Trophoblast cell (in vitro differentiated cells and primary cell): ENCODE data around the gene ASCC3.

Source experiments
- DNase-seq, 2 donors: peaks; one replicate each; pipeline ENCODE4 v3.0.0-alpha.2; 2016
- H2AFZ ChIP-seq: 2 replicates; pipeline ENCODE4 v1.6.1; 2013; ENCODE audit warnings: low read length, moderate library complexity, mild to moderate bottlenecking; ENCODE audit not compliant: insufficient read depth, poor library complexity
- H2AK5ac ChIP-seq: 2 replicates; pipeline ENCODE4 v1.6.1; 2013; ENCODE audit warnings: mild to moderate bottlenecking, low read length
- H2BK120ac ChIP-seq: 2 replicates; pipeline ENCODE4 v1.6.1; 2013; ENCODE audit warnings: low read length, mild to moderate bottlenecking, moderate library complexity; ENCODE audit not compliant: insufficient read depth, poor library complexity
- H2BK12ac ChIP-seq: 2 replicates; pipeline ENCODE4 v1.6.1; 2013; ENCODE audit warnings: mild to moderate bottlenecking, low read length, moderate library complexity
- H2BK5ac ChIP-seq: 2 replicates; pipeline ENCODE4 v1.6.1; 2013; ENCODE audit warnings: low read length, low read depth, moderate library complexity, mild to moderate bottlenecking; ENCODE audit not compliant: poor library complexity
- H3K14ac ChIP-seq: 2 replicates; pipeline ENCODE4 v1.6.1; 2013; ENCODE audit warnings: mild to moderate bottlenecking, low read length
- H3K18ac ChIP-seq: 2 replicates; pipeline ENCODE4 v1.6.1; 2013; ENCODE audit warnings: mild to moderate bottlenecking, low read length
- H3K23ac ChIP-seq: 2 replicates; pipeline ENCODE4 v1.6.1; 2013; ENCODE audit warnings: low read length
- H3K27ac ChIP-seq: 2 replicates; pipeline ENCODE4 v1.5.1; 2013; ENCODE audit warnings: low read depth, mild to moderate bottlenecking, inconsistent platforms, low read length, moderate library complexity
- H3K27me3 ChIP-seq: 2 replicates; pipeline ENCODE4 v1.6.1; 2013; ENCODE audit warnings: inconsistent platforms, mild to moderate bottlenecking, low read length, moderate library complexity; ENCODE audit not compliant: insufficient read depth
- H3K36me3 ChIP-seq, 2 experiments: 1 replicate in 1 of 2; 2 replicates in 1 of 2; pipeline ENCODE4 v1.6.1; 2013; ENCODE audit warnings: low read length in 2 of 2, mild to moderate bottlenecking in 2 of 2, moderate library complexity in 1 of 2; ENCODE audit not compliant: insufficient read depth in 2 of 2, control insufficient read depth in 1 of 2
- H3K4ac ChIP-seq: 2 replicates; pipeline ENCODE4 v1.6.1; 2013; ENCODE audit warnings: low read depth, mild to moderate bottlenecking, low read length, moderate library complexity
- H3K4me1 ChIP-seq, 2 experiments: 1 replicate in 1 of 2; 2 replicates in 1 of 2; pipeline ENCODE4 v1.6.1; 2013; ENCODE audit warnings: low read length in 2 of 2, mild to moderate bottlenecking in 2 of 2, moderate library complexity in 1 of 2; ENCODE audit not compliant: insufficient read depth in 2 of 2, control insufficient read depth in 1 of 2
- H3K4me2 ChIP-seq: 2 replicates; pipeline ENCODE4 v1.6.1; 2013; ENCODE audit warnings: inconsistent platforms, mild to moderate bottlenecking, low read length, moderate library complexity
- H3K4me3 ChIP-seq: 2 replicates; pipeline ENCODE4 v1.5.1; 2013; ENCODE audit warnings: mild to moderate bottlenecking, low read depth, low read length, inconsistent platforms
- H3K79me1 ChIP-seq: one replicate; pipeline ENCODE4 v1.6.1; 2013; ENCODE audit warnings: low read length
- H3K79me2 ChIP-seq: 2 replicates; pipeline ENCODE4 v1.6.1; 2013; ENCODE audit warnings: low read length, mild to moderate bottlenecking; ENCODE audit not compliant: control insufficient read depth, insufficient read depth, poor library complexity
- H3K9ac ChIP-seq: 2 replicates; pipeline ENCODE4 v1.6.1; 2013; ENCODE audit warnings: mild to moderate bottlenecking, low read length
- H3K9me3 ChIP-seq: 2 replicates; pipeline ENCODE4 v1.6.1; 2013; ENCODE audit warnings: low read depth, mild to moderate bottlenecking, control low read depth, inconsistent platforms, low read length; ENCODE audit not compliant: insufficient read depth
- H4K12ac ChIP-seq: 2 replicates; pipeline ENCODE4 v1.6.1; 2013; ENCODE audit warnings: low read depth, mild to moderate bottlenecking, low read length, moderate library complexity
- H4K8ac ChIP-seq: 2 replicates; pipeline ENCODE4 v1.6.1; 2013; ENCODE audit warnings: low read depth, mild to moderate bottlenecking, low read length, moderate library complexity
- H4K91ac ChIP-seq: one replicate; pipeline ENCODE4 v1.6.1; 2013; ENCODE audit warnings: low read depth, mild to moderate bottlenecking, low read length, moderate library complexity
- WGBS: extraction: QIAGEN DNeasy Blood & Tissue Kit; methylation state at CpG from one replicate; pipeline ENCODE4 v1.1.7; 2013; ENCODE audit warnings: missing lambda C conversion rate; ENCODE audit not compliant: insufficient read length, insufficient coverage; ENCODE audit errors: extremely low coverage; 5-methylcytosine and 5-hydroxymethylcytosine counted together

Gene ASCC3

DNA sequence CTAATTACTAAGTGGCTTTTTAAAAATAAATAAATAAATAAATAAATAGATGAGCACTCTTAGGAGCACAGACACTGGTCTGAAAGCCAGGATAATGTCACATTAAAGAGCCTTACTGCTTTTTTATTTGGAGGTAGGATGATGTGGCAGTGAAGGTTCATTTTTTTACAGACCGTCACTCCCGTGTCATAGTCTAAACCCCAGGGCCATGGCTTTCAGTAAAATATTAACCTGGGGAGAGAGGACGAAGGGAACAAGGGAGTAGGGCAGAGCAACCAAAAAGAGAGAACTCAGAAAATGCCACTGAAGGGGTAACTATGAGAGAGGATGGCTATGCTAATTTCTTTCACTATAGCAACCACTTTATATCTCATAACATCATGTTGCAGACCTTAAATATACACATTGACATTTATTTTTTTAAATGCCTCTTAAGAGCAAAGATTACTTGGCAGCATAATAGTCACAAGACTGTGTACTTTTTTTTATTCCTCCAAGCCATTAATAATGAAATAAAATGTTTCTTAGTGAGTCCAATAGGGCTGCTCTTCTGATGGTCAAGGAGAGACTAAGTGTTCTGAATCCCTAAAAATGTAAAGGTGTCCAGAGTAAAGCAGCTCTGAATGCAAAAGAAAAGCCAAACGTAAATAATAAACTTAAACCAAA, 315.6 kb downstream of the ASCC3 start:
- Histone ChIP-seq H2BK5ac (no peak overlapping the region), H4K91ac (no peak overlapping the region), H4K8ac (no peak overlapping the region), H2AK5ac (no peak overlapping the region), H3K36me3 (no peaks in the 10 kb centered on the region), H3K9ac (no peak overlapping the region), H2BK120ac (no peak overlapping the region), H3K79me1 (no peaks in the 10 kb centered on the region), H3K79me2 (no peaks in the 10 kb centered on the region), H3K23ac (no peak overlapping the region), H3K9me3 (no peaks in the 10 kb centered on the region), H3K4me2 (no peak overlapping the region), H4K12ac (no peak overlapping the region), H3K27me3 (no peaks in the 10 kb centered on the region), H3K18ac (no peak overlapping the region), H3K4me3 (no peak overlapping the region), H3K4me1 (no peaks in the 10 kb centered on the region), H3K4ac (no peak overlapping the region), H3K14ac (no peak overlapping the region), H2AFZ (no peak overlapping the region), H2BK12ac (no peak overlapping the region), H3K27ac (no peak overlapping the region)
- no CpG with 5 or more reads among the region's 4 CpGs for whole genome bisulfite sequencing
- DNase-seq: no peak

DNA sequence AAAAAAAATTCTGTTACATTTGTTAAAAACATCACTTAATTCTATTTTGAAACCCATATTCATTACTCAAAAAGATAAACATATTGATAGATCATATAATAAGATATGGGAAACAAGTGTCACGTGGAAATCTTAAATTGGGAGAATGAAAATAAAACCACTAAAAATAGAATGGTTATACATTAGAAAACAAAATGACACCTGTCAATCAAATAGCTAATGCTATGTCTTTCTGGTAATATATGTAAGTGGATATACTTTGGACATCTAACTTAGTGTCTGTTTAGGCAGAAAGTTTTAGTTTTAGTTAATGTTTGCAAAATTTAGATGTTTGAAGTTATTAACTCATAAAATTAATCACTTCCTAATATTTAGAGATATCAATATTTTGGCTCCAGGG, 321.3 kb downstream of the ASCC3 start:
- no peak overlapping the region for H2AFZ ChIP-seq
- H3K14ac ChIP-seq: no peak overlapping the region
- no peaks in the 10 kb centered on the region for H3K27me3 ChIP-seq
- DNase-seq: no peak
- H3K18ac ChIP-seq: no peak overlapping the region
- H3K4me2 ChIP-seq: no peak overlapping the region
- H4K12ac ChIP-seq: no peak overlapping the region
- H2BK120ac ChIP-seq: no peak overlapping the region
- H3K23ac ChIP-seq: no peak overlapping the region
- no peak overlapping the region for H3K27ac ChIP-seq
- no peak overlapping the region for H4K8ac ChIP-seq
- no peak overlapping the region for H3K9ac ChIP-seq
- no peak overlapping the region for H3K4ac ChIP-seq
- H3K9me3 ChIP-seq: no peaks in the 10 kb centered on the region
- H3K36me3 ChIP-seq: no peaks in the 10 kb centered on the region
- H2BK5ac ChIP-seq: no peak overlapping the region
- H2BK12ac ChIP-seq: no peak overlapping the region
- no peak overlapping the region for H2AK5ac ChIP-seq
- H3K4me1 ChIP-seq: no peaks in the 10 kb centered on the region
- no peak overlapping the region for H4K91ac ChIP-seq
- WGBS: no CpG with 5 or more reads among the region's 1 CpG
- H3K4me3 ChIP-seq: no peak overlapping the region
- no peaks in the 10 kb centered on the region for H3K79me1 ChIP-seq
- no peaks in the 10 kb centered on the region for H3K79me2 ChIP-seq

DNA sequence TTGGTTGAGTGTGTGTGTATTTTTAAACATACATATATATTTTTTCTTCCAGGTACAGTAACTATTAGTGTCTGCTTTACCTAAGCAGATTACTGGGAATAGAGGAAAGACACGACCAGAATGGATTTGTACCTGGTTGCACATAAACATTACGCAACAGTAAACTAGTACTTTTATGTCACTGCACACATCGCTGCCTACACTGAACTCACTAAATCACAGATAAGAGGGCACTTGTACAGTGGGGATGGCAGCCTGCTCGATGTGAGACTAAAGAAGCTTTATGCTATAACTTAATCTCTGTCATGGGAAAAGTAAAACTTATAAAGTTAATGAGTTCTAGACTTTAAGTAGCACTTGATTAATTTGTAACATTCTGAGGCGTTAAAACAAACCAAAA, 326.9 kb downstream of the ASCC3 start:
- Histone ChIP-seq H2BK12ac (no peak overlapping the region), H3K4me1 (no peaks in the 10 kb centered on the region), H3K79me1 (no peaks in the 10 kb centered on the region), H4K91ac (no peak overlapping the region), H3K4me2 (no peak overlapping the region), H3K9ac (no peak overlapping the region), H3K23ac (no peak overlapping the region), H3K4ac (no peak overlapping the region), H3K18ac (no peak overlapping the region), H3K27ac (no peak overlapping the region), H3K9me3 (no peaks in the 10 kb centered on the region), H3K14ac (no peak overlapping the region), H3K27me3 (no peaks in the 10 kb centered on the region), H3K36me3 (no peaks in the 10 kb centered on the region), H3K79me2 (no peaks in the 10 kb centered on the region), H4K8ac (no peak overlapping the region), H2AK5ac (no peak overlapping the region), H2AFZ (no peak overlapping the region), H4K12ac (no peak overlapping the region), H2BK5ac (no peak overlapping the region), H3K4me3 (no peak overlapping the region), H2BK120ac (no peak overlapping the region)
- no CpG with 5 or more reads among the region's 5 CpGs for WGBS
- DNase-seq: no peak

DNA sequence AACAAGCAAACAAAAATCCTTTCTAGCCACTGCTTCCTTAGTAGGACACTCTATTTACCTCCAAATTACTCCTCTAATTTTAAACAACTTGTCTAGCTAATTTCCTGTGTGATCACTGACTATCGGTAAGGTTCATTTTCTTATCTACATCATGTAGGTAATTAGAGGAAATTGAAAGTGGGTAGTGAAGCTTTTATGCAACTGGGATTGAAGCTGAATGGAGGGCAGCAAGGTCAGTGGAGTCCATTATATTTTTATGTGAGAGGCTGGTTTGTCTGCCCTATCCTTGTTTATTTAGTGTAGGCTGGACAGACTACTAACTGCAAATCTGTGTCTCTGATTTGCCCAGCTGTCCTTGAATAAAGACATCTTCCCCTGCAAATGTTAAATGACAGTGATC, 327.9 kb downstream of the ASCC3 start:
- Histone ChIP-seq H3K9ac (no peak overlapping the region), H2AK5ac (no peak overlapping the region), H4K91ac (no peak overlapping the region), H3K79me2 (no peaks in the 10 kb centered on the region), H3K4ac (no peak overlapping the region), H2BK120ac (no peak overlapping the region), H3K4me2 (no peak overlapping the region), H3K79me1 (no peaks in the 10 kb centered on the region), H2BK12ac (no peak overlapping the region), H3K23ac (no peak overlapping the region), H3K9me3 (no peaks in the 10 kb centered on the region), H3K14ac (no peak overlapping the region), H3K4me1 (no peaks in the 10 kb centered on the region), H3K36me3 (no peaks in the 10 kb centered on the region), H4K8ac (no peak overlapping the region), H4K12ac (no peak overlapping the region), H3K4me3 (no peak overlapping the region), H3K27me3 (no peaks in the 10 kb centered on the region), H2BK5ac (no peak overlapping the region), H3K18ac (no peak overlapping the region), H2AFZ (no peak overlapping the region), H3K27ac (no peak overlapping the region)
- no peak for DNase-seq
- no CpG with 5 or more reads among the region's 1 CpG for WGBS
